Astrocyte (in vitro differentiated cells and primary cell): ENCODE results near the gene KRT79. TPM values are rescaled to one million over a fixed set of nuclear protein-coding genes. Genes with fewer than 3 reads are reported as not detected.

ENCODE experiments used
- DNase-seq: peaks from one replicate; pipeline ENCODE4 v3.0.0-alpha.2; 2010; ENCODE audit warnings: low read depth
- FAIRE-seq: peaks from 2 replicates; lab custom pipeline; 2011; peaks lifted over from hg19 to GRCh38; lab: Jason Lieb, UNC
- H2AFZ ChIP-seq: 2 replicates; pipeline ENCODE4 v1.6.0; 2012; ENCODE audit warnings: low read depth, low read length, inconsistent platforms
- H3K27ac ChIP-seq: 2 replicates; pipeline ENCODE4 v1.5.1; 2011; ENCODE audit warnings: low read depth, low read length, inconsistent platforms
- H3K27me3 ChIP-seq: 2 replicates; pipeline ENCODE4 v1.6.0; 2011; ENCODE audit warnings: low read length, inconsistent platforms; ENCODE audit not compliant: insufficient read depth
- H3K36me3 ChIP-seq: 2 replicates; pipeline ENCODE4 v1.5.1; 2011; ENCODE audit warnings: low read length, inconsistent platforms; ENCODE audit not compliant: insufficient read depth
- H3K4me1 ChIP-seq: 2 replicates; pipeline ENCODE4 v1.5.1; 2011; ENCODE audit warnings: low read length, inconsistent platforms; ENCODE audit not compliant: insufficient read depth
- H3K4me2 ChIP-seq: 2 replicates; pipeline ENCODE4 v1.6.0; 2012; ENCODE audit warnings: low read length, inconsistent platforms
- H3K4me3 ChIP-seq: 2 replicates; pipeline ENCODE4 v1.5.1; 2011; ENCODE audit warnings: low read depth, mild to moderate bottlenecking, low read length, inconsistent platforms; ENCODE audit not compliant: insufficient read depth
- H3K79me2 ChIP-seq: 2 replicates; pipeline ENCODE4 v1.6.0; 2012; ENCODE audit warnings: mild to moderate bottlenecking, low read length, inconsistent platforms; ENCODE audit not compliant: insufficient read depth
- H3K9ac ChIP-seq: 2 replicates; pipeline ENCODE4 v1.6.0; 2012; ENCODE audit warnings: mild to moderate bottlenecking, low read length, inconsistent platforms
- H3K9me3 ChIP-seq: 2 replicates; pipeline ENCODE4 v1.5.1; 2012; ENCODE audit warnings: low read depth, mild to moderate bottlenecking, low read length, inconsistent platforms; ENCODE audit not compliant: insufficient read depth
- H4K20me1 ChIP-seq: 2 replicates; pipeline ENCODE4 v1.6.0; 2012; ENCODE audit warnings: low read length, inconsistent platforms; ENCODE audit not compliant: insufficient read depth
- H3K27ac Mint-ChIP-seq: one replicate; pipeline ENCODE4 v1.8.0; 2021; ENCODE audit warnings: mild to moderate bottlenecking, mixed read lengths; ENCODE audit not compliant: unreplicated experiment
- H3K27me3 Mint-ChIP-seq: one replicate; pipeline ENCODE4 v1.8.0; 2021; ENCODE audit warnings: low read depth, mixed read lengths; ENCODE audit not compliant: unreplicated experiment
- H3K36me3 Mint-ChIP-seq: one replicate; pipeline ENCODE4 v1.8.0; 2021; ENCODE audit warnings: low read depth, mixed read lengths; ENCODE audit not compliant: unreplicated experiment
- H3K4me1 Mint-ChIP-seq: one replicate; pipeline ENCODE4 v1.8.0; 2021; ENCODE audit warnings: low read depth, mixed read lengths; ENCODE audit not compliant: unreplicated experiment
- H3K4me3 Mint-ChIP-seq: one replicate; pipeline ENCODE4 v1.8.0; 2021; ENCODE audit warnings: mild to moderate bottlenecking, moderate library complexity, mixed read lengths; ENCODE audit not compliant: unreplicated experiment
- H3K9me3 Mint-ChIP-seq: one replicate; pipeline ENCODE4 v1.8.0; 2021; ENCODE audit warnings: mild to moderate bottlenecking, mixed read lengths; ENCODE audit not compliant: unreplicated experiment
- EZH2 ChIP-seq: IDR thresholded peaks from 2 replicates; pipeline ENCODE4 v1.6.1; 2012; ENCODE audit warnings: mild to moderate bottlenecking, low read length, inconsistent platforms; ENCODE audit not compliant: insufficient read depth
- total RNA-seq: library from RNA; stranded (reverse); gene quantifications from 2 replicates; pipeline ENCODE4 v1.2.1, GENCODE V29; 2021
- TF ChIP-seq, protein P1 (sequence below): IDR thresholded peaks from 2 replicates; pipeline ENCODE4 v1.5.1; 2011; ENCODE audit warnings: low read depth, mild to moderate bottlenecking, inconsistent platforms, low read length, moderate library complexity; ENCODE audit not compliant: insufficient read depth

KRT79 gene
- total RNA-seq, 1 donor from 2014 or later, result 0.50 TPM

- H3K4me3 ChIP-seq, result no peak overlapping the region
- no peaks in the 10 kb centered on the region for H3K36me3 ChIP-seq
- no peaks in the 10 kb centered on the region for H3K9me3 ChIP-seq
- no peak overlapping the region for H3K27ac Mint-ChIP-seq
- no peaks in the 10 kb centered on the region for H3K79me2 ChIP-seq
- no peaks in the 10 kb centered on the region for H3K4me1 Mint-ChIP-seq
- H3K9me3 Mint-ChIP-seq, result peaks cover 7% of the 10 kb centered on the region
- no peak for FAIRE-seq
- no peaks in the 10 kb centered on the region for H4K20me1 ChIP-seq
- no peak overlapping the region for H3K9ac ChIP-seq
- TF ChIP-seq, protein P1, sequence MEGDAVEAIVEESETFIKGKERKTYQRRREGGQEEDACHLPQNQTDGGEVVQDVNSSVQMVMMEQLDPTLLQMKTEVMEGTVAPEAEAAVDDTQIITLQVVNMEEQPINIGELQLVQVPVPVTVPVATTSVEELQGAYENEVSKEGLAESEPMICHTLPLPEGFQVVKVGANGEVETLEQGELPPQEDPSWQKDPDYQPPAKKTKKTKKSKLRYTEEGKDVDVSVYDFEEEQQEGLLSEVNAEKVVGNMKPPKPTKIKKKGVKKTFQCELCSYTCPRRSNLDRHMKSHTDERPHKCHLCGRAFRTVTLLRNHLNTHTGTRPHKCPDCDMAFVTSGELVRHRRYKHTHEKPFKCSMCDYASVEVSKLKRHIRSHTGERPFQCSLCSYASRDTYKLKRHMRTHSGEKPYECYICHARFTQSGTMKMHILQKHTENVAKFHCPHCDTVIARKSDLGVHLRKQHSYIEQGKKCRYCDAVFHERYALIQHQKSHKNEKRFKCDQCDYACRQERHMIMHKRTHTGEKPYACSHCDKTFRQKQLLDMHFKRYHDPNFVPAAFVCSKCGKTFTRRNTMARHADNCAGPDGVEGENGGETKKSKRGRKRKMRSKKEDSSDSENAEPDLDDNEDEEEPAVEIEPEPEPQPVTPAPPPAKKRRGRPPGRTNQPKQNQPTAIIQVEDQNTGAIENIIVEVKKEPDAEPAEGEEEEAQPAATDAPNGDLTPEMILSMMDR, result no peak
- no peak for TF ChIP-seq EZH2
- no peak overlapping the region for H3K27ac ChIP-seq
- DNase-seq, result no peak
- H3K36me3 Mint-ChIP-seq, result peaks cover 4% of the 10 kb centered on the region
- H3K4me2 ChIP-seq, result no peak overlapping the region
- H3K4me1 ChIP-seq, result peaks cover under 1% of the 10 kb centered on the region
- no peak overlapping the region for H2AFZ ChIP-seq
- no peak overlapping the region for H3K4me3 Mint-ChIP-seq
- peaks cover 56% of the 10 kb centered on the region for H3K27me3 ChIP-seq
- peaks cover 64% of the 10 kb centered on the region for H3K27me3 Mint-ChIP-seq
Measured at GRCh38 chr12:52784909-52785308, 49.2 kb downstream of the KRT79 start.

DNA sequence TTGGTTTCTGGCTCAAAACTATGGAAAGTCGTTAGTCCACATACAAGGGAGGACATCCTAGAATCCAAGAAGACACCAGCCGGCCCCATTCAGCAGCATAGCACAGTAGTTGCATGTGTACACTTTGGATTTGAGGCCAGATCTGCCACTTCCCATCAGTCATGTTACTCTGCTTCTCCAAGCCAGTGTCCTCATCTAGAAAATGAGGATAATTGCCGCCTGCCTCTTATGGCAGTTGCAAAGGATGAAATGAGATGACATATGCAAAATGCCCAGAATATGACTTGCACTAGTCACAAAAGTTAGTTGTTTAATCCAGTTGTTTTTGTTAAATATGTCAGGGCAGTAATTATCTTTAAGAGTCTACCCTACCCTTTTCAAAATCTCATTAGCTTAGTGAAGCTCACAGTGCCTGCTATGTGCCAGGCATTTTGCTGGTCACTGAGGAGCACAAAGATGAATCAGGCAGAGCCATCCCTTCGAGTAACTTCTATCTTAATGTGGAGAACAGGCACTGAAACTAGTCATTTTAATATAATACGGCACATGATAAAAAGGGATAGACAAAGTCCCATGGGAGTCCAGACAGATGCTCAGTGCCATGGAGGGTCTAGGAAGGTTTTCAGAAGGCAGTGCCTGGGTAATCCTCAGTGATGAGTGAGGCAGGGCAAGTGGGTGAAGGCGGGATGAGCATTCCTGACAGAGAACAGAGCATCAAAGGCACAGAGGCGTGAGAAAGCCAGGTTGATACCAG lies 50.4 kb downstream of the KRT79 start:
- Mint-ChIP-seq H3K4me3 (no peak overlapping the region), H3K36me3 (peaks cover 2% of the 10 kb centered on the region), H3K4me1 (no peaks in the 10 kb centered on the region), H3K27me3 (peaks cover 66% of the 10 kb centered on the region), H3K9me3 (peaks cover 7% of the 10 kb centered on the region), H3K27ac (no peak overlapping the region)
- H3K9ac ChIP-seq, result no peak overlapping the region
- DNase-seq (no peak), FAIRE-seq (no peak)
- no peak overlapping the region for H3K4me3 ChIP-seq
- no peaks in the 10 kb centered on the region for H3K79me2 ChIP-seq
- H3K27ac ChIP-seq, result no peak overlapping the region
- H3K4me1 ChIP-seq, result no peaks in the 10 kb centered on the region
- H2AFZ ChIP-seq, result no peak overlapping the region
- no peak for TF ChIP-seq EZH2
- TF ChIP-seq, protein P1, result no peak
- H3K27me3 ChIP-seq, result peaks cover 52% of the 10 kb centered on the region
- H4K20me1 ChIP-seq, result no peaks in the 10 kb centered on the region
- no peak overlapping the region for H3K4me2 ChIP-seq
- no peaks in the 10 kb centered on the region for H3K9me3 ChIP-seq
- H3K36me3 ChIP-seq, result no peaks in the 10 kb centered on the region

DNA sequence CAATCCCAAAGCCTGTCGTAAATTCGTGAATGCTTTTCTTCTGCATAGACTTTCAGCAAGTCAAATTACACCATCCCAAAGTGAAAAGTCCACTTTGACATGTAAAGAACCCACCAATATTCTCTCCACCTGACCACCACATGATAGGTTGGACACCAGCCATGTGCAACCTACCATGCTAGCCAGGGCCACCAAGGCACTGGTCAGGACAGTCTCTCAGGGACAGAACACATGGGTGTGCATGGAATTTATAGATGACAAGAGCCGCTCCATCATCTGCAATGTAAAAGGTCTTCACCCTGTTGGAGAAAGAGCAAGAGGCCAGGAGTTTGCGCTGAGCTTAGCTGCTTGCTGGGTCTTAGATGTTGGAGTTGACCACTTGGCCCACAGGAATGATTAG lies 51.6 kb downstream of the KRT79 start:
- H3K9ac ChIP-seq, result no peak overlapping the region
- Mint-ChIP-seq H3K27me3 (peaks cover 67% of the 10 kb centered on the region), H3K36me3 (peaks cover 2% of the 10 kb centered on the region), H3K9me3 (peaks cover 7% of the 10 kb centered on the region), H3K4me1 (no peaks in the 10 kb centered on the region), H3K4me3 (no peak overlapping the region), H3K27ac (no peak overlapping the region)
- no peaks in the 10 kb centered on the region for H3K36me3 ChIP-seq
- H3K4me1 ChIP-seq, result no peaks in the 10 kb centered on the region
- H3K79me2 ChIP-seq, result no peaks in the 10 kb centered on the region
- H4K20me1 ChIP-seq, result no peaks in the 10 kb centered on the region
- peaks cover 48% of the 10 kb centered on the region for H3K27me3 ChIP-seq
- TF ChIP-seq EZH2, result no peak
- TF ChIP-seq, protein P1, result no peak
- no peak for DNase-seq
- H3K9me3 ChIP-seq, result no peaks in the 10 kb centered on the region
- no peak for FAIRE-seq
- no peak overlapping the region for H2AFZ ChIP-seq
- no peak overlapping the region for H3K4me2 ChIP-seq
- no peak overlapping the region for H3K4me3 ChIP-seq
- H3K27ac ChIP-seq, result no peak overlapping the region
